NCI-H1436 (cell line): Measurements from ENCODE around the gene PRPF8.

ENCODE experiments used
- DNase-seq: peaks from one replicate; lab custom pipeline; 2025; lab: John Stamatoyannopoulos, UW

PRPF8 gene

DNA sequence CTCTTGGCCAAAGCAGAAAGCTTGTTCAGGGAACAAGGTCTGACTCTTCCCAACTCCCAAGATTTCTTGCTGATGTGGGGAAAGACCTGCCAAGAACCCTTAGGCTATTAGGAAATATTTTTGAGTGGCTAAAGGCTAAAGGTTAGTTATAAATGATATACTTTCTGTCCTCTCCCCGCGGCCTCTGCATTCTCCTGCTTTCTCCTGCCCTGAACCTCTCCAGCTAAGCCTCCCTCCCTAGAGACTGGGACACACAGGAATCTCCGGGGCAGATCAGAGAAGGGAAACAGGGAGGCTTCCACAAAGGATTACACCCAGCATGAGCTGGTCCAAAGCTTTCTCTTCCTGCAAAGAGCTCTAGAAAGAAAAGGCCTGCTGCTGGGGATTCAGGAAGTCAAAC lies 58.3 kb downstream of the PRPF8 start:
- DNase-seq: no peak

DNA sequence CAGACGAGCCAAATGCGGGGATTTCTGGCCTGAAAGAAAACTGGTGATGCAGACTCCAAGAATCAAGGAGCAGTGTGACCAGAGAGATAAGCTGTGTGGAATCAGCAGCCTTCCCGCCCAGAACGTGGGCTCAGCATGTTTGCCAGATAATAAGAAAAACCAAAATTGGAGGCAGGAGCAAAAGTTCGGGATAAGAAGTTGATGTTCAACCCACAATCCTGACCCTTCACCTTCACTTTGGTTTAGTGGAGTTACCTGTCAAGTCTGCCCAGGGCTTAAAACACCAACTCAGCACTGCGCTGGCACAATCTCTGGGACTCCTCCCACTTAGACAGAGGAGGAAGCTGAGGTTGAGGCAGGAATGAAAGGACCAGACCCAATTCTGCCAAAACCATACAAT lies 59.1 kb downstream of the PRPF8 start:
- no peak for DNase-seq

DNA sequence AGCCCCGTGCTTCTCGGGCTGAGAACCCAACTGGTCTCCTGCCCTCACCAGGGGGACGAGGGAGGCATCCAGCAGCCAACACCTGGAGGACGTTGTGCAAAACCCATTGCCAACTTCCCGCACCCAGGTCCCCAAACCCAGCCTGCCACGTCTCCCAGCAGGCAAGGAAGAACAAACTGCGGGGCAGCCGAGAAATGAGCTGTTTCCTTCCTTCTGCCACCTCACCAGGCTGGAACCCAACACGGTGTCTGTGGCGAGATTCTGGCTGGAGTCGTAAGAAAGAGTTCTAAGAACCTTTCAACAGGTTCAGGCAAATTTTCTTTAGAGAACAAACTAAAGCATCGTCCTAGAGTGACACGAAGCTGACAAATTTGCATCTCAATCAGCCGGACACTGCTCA lies 59.6 kb downstream of the PRPF8 start:
- no peak for DNase-seq

DNA sequence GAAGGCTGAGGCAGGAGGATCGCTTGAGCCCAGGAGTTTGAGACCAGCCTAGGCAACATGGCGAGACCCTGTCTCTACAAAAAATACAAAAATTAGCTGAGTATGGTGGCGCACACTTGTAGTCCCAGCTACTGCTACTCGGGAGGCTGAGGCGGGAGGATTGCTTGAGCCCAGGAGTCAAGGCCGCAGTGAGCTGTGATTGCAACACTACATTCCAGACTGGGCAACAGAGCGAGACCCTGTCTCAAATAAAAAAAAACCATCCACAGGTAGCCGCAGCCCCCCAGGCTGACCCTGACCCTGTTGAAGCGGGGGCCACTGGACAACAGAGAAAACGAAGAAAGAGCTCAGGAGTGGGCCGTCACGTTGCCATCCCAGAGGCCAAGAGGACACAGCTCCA lies 60.0 kb downstream of the PRPF8 start:
- DNase-seq: no peak

DNA sequence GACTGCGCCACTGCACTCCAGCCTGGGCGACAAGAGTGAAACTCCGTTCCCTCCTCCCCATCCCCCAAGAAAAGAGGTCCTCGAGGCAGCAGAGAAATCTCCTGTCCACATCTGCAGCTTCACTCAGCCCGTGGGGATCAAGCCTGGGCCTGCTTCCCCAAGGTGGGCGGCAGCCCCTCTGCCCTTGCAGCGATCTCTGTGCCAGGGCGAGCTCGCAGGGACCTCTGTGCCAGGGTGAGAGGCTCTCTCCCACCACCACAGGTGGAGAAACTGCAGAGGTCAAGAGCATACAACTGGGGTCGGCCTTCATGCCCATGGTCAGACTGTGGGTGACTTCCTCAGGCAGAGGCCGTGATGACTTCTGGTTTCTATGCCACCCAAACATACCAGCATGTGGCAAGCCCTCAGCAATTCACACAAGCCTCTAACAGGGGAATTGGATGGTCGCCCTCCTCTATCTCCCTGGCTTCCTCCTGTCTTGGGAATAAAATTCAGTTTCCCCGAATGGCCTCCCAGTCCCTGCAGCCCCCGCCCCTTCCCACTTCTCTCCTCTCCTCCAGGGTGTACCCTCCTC lies 61.5 kb downstream of the PRPF8 start:
- no peak for DNase-seq

DNA sequence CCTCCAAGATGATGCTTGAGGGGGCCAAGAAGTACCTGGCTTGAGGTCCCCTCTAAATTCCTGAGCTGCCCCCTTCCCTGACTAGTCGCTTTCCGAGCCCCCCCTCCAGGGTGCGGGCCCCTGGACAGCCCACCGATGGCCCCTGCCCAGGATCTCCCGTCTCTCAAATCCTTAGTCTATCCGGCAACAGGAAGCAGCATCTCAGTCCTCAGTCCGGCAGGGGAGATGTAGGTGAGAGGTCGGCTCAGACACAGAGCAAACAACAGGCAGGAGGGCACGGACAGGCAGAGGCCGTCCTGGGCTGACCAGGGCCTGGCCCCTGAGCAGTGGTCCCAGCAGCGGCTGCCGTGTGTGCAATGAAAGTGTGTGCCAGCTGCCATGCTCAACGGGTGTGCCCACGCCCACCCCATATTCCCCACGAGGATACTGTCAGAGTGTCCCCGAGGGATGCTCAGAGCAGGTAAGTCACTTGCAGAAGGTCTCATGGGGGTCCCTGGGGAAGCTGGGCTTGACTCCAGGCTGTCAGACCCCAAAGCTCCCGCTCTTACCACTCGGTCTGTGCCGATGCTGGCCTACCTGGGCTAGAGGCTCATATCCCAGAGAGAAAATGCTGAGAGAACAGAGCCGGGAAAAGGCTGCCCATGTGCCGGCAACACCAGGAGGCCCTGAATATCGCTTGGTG lies 63.3 kb downstream of the PRPF8 start:
- peak; percentile 61 for DNase-seq

DNA sequence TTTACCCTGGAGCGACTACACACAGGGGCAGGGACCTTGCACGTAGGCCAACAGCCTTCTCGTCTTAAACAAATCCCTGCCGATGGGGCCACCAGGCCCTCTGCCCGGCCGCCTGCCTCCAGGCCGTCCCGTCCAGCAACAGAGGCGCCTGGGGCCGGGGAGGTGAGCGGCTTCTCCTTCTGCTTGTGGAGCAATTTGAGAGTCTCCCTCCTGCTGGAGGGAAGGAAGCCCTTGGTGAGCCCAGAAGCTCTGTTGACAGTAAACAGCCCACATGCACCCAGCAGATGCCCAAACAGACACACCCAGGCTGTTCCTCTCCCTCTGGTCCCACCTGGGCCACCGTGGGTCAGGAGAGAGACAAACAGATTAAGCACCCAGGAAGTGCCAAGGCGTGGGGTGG lies 64.2 kb downstream of the PRPF8 start:
- DNase-seq: no peak

DNA sequence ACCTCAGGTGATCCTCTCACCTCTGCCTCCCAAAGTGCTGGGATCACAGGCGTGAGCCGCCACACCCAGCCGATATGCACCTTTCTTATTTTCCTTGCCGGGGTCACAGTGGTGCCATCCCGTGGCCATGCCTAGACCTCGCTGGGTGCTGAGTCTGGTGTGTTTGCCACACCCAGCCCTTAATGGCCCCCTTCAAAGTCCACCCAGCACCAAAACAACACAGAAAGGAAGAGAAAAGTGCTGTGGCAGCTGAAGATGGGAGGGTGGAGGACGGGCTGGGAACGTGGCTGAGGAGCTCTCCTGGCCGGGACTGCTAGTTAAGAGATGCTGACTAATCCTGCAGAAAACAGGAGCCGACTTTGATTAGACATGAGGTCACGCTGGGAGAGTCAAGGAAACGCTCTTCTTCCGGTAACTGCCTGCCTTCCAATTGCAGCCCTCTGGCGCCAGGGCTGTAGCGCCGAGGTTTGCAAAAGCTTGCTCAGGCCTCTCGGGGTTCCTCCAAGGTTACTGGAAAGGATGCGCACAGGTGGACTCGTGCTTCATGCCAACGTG lies 67.0 kb downstream of the PRPF8 start:
- DNase-seq: no peak

DNA sequence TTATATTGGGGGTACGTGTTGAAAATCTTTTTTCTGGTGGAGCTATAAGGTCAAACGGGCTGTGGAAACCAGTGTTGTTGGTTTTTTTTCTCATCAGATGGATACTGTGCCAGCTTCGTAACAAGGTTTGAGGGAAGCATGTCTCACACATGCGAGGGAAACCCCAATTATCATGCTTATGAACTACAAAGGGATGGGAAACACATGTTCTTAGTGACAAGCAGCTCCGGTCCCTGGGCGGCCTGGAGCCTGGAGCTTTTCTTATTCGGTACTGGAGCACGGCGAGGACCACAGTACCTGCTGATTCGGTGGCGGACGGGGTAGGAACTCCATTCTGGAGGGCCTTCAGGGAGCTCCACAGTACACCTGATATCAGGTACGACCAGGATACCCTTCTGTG lies 68.6 kb downstream of the PRPF8 start:
- DNase-seq: no peak

DNA sequence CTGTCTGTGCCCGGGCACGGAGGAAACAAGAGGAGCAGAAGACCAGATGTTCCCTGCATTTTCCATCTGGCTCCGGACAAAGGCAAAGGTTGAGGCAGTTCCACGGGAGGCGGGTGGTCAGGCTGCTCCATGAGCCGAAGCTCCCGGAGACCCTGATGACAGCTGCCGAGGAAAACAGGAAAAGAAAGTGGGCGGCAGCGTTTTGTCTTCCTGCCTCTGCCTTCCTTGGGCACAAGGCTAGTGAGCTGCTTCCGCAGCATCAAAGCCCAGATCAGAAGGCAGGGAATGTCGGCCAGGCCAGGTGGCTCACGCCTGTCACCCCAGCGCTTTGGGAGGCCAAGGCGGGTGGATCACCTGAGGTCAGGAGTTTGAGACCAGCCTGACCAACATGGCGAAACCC lies 72.3 kb downstream of the PRPF8 start:
- DNase-seq: no peak

DNA sequence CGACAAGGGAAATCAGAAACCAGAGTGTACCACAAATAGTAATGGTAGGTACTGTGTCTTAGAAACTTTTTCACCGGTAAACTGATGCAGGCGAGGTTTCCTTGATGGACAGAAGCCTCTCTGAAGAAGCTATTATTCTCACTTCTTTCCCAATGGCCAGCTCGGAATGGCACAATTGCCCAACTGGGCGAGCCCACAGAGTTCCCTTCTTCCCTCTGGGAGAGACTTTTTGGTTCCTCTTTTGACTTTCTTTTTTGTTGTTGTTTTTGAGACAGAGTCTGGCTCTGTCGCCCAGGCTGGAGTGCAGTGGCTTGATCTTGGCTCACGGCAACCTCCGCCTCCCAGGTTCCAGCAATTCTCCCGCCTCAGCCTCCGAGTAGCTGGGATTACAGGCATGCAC lies 73.0 kb downstream of the PRPF8 start:
- DNase-seq: no peak

DNA sequence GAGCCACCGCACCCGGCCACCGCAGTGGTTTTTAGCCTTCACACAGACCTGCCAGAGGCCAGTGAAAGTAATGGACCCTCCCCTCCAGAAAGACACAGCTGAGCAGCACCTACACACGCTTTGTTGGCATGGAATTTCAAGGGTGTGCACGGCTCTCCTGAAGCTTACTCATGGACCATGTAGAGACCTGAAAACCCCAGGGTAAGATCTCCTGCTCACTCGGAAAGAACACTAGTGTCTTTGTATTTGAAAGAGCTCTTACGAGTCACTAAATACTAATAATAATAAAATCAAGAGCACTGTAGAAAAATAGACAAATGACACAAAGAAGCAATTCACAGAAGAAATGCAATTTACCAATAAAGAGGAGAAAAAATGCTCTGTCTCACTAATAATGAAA lies 76.0 kb downstream of the PRPF8 start:
- no peak for DNase-seq

DNA sequence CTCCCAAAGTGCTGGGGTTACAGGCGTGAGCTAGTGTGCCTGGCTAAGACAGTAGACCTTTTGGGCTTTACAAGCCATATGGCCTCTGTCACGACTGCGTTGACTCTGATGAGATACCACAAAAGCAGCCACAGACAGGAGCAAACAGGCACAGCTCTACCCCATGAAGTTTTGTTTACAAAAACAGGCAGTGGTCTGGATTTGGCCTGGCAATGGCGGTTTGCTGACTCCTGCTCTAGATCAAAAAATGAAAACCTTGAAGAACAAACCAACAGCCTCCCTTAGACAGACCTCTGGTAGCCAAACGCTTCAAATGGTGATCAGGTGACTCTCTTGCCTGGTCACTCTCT lies 76.7 kb downstream of the PRPF8 start:
- DNase-seq: no peak

DNA sequence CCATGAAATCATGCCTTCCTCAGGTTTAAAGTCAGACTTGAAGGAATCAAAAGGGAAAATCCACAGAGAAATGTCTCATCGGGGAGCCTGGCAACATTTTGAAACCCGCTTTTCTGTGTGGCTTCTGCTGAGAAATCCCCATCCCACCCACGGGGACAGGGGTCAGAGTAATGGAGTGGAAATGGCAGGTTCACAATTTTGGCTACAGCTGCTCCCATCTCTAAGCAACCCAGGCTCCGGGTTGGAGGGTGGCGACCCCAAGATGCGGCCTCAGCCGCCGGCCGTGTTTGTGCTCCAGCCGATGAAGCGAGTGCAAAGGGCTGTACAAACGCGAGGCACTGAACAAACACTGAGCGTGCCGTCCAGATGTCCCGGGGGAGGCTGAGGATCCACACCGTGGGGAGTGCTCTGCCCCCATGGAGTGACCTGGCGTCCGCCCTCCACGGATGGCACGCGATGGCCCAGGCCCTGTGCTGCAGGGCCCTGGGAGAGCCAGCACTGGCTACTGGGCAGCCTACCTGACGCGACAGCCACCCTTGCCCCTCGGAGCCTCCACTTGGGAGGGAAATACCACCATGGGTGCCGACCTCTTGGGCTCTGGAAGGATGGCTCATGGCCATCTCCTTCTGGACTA lies 78.2 kb downstream of the PRPF8 start:
- DNase-seq: no peak

DNA sequence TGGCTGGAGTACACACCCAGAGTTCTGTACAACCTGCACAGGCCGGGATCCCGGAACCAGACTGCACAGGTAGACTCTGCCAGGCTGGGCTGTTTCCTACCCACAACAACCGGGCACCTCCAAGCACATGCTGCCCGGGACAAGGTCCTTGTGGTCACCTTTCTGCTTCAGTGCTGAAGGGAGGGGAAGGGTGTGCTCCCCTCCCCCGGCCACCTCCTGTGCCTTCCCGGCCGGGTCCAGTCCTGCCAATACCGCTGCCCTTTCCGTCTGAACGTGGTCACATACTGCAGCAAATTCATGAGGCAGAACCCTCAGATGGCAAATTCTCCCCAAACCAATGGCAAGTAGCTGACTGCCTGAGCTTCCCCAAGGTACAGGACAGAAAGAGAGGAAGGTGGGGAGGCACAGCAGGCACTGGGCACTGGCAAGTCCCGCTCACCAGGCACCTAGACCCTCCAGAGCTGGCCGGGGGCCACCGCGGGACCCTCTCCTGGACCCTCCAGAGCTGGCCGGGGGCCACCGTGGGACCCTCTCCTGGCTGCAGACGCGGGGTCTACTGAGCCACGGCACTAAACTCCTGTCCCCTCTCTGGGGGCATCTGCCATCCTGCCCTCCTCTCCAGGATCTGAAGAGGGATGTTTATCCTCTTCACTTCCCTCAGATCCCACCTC lies 78.9 kb downstream of the PRPF8 start:
- DNase-seq: no peak

DNA sequence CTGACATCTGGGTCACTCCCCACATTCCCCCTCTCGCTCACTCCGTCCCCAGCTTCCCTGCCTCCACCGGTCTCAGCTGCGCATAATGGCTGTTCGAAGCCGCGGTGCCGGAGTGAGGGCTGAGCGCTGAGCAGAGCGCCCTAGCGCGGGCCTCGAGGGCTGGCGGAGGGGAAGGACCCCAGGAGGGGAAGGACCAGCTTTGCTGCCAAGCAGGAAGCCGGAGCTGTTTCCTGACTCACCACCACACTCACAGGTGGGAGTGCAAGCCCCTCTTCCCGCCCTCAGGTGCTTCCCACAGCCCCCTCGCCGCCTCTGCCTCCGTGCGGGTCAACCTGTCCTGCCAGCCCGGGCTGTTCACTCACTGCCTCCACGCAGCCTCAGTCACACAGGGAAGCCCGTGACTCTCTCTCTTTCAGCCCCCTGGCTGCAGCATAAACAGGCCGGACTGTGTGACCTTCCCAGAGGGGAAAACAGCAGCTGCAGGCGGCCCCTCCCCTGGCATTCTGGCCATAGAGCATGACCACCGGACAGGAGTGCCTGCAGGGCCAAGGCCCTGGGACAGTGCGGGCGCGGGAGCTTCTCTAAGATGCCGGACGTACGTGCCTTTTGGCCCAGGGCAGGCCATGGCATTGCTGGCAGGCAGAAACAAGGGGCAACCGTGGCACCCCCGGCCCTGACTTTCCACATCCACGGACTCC lies 79.7 kb downstream of the PRPF8 start:
- no peak for DNase-seq

DNA sequence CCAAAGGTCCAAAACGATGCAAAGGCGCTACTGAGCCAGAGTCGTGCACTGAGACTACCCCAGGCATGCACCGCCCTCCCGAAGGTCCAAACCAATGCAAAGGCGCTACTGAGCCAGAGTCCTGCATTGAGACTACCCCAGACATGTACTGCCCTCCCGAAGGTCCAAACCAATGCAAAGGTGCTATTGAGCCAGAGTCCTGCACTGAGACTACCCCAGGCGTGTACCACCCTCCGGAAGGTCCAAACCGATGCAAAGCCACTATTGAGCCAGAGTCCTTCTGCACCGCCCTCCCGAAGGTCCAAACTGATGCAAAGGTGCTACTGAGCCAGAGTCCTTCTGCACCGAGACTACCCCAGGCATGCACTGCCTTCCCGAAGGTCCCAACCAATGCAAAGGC lies 83.1 kb downstream of the PRPF8 start:
- no peak for DNase-seq
